Ureter (tissue), 1 donor: ENCODE results near the gene SURF1. TPM values are rescaled to one million over a fixed set of nuclear protein-coding genes. Genes with fewer than 3 reads are reported as not detected.
"Not testable (repeated sequence)": the region's sequence is repeated elsewhere in the genome, so short reads cannot be mapped to it uniquely, and the experiment has no call there.

Experiments
- DNase-seq: peaks from one replicate; pipeline ENCODE4 v3.0.0-alpha.2; 2020; ENCODE audit warnings: low spot score
- total RNA-seq: library from RNA; stranded (reverse); gene quantifications from one replicate; pipeline ENCODE4 v1.2.4, GENCODE V29; 2023
- donor health status: DM: yes; HTN: yes; CAD: no.

SURF1 gene
- total RNA-seq, 1 donor from 2014 or later, result 42.2 TPM

- DNase-seq, result peak; percentile 27
Measured at GRCh38 chr9:133323211-133323610, 33.1 kb downstream of the SURF1 start.

- no peak for DNase-seq
Measured at GRCh38 chr9:133322701-133323100, 33.6 kb downstream of the SURF1 start.

- peak; percentile 33 for DNase-seq
Measured at GRCh38 chr9:133321411-133321935, 34.8 kb downstream of the SURF1 start.

GRCh38 chr9:133320421-133320881 is 35.8 kb downstream of the SURF1 start:
- DNase-seq, result no peak

- not testable (repeated sequence) for DNase-seq
Measured at GRCh38 chr9:133317551-133317950, 38.7 kb downstream of the SURF1 start.

GRCh38 chr9:133315997-133316396 is 40.3 kb downstream of the SURF1 start:
- DNase-seq, result no peak

GRCh38 chr9:133309608-133310007 is 46.7 kb downstream of the SURF1 start:
- DNase-seq, result no peak

GRCh38 chr9:133307301-133307700 is 49.0 kb downstream of the SURF1 start:
- DNase-seq, result no peak

- DNase-seq, result no peak
Measured at GRCh38 chr9:133306242-133307204, 49.8 kb downstream of the SURF1 start.

- DNase-seq, result no peak
Measured at GRCh38 chr9:133305731-133306130, 50.6 kb downstream of the SURF1 start.

GRCh38 chr9:133304477-133305377 is 51.6 kb downstream of the SURF1 start:
- DNase-seq, result no peak

- DNase-seq, result peak; percentile 44
Measured at GRCh38 chr9:133304158-133304470, 52.2 kb downstream of the SURF1 start.

- DNase-seq, result peak; percentile 34
Measured at GRCh38 chr9:133303266-133304157, 52.8 kb downstream of the SURF1 start.

Other genes starting within 250 kb of the SURF1 start
- gene RALGDS, start 235.2 kb downstream of the SURF1 start, total RNA-seq, result 57.9 TPM
- gene GBGT1, start 192.6 kb downstream of the SURF1 start, total RNA-seq, result 17.2 TPM
- not detected for gene OBP2B, start 147.2 kb downstream of the SURF1 start, total RNA-seq
- 25.4 TPM for gene ABO, start 81.3 kb downstream of the SURF1 start, total RNA-seq
- 19.6 TPM for gene SURF6, start 20.3 kb downstream of the SURF1 start, total RNA-seq
- gene MED22, start 8.4 kb downstream of the SURF1 start, total RNA-seq, result 31.2 TPM
- 2,501 TPM for gene RPL7A, start 8.3 kb downstream of the SURF1 start, total RNA-seq
- gene SURF2, start 63 bp upstream of the SURF1 start, total RNA-seq, result 26.0 TPM
- 128 TPM for gene SURF4, start 19.6 kb upstream of the SURF1 start, total RNA-seq
- gene STKLD1, start 19.9 kb upstream of the SURF1 start, total RNA-seq, result 0.75 TPM
- gene REXO4, start 61.5 kb upstream of the SURF1 start, total RNA-seq, result 19.5 TPM
- 3.5 TPM for gene ADAMTS13, start 65.9 kb upstream of the SURF1 start, total RNA-seq
- gene CACFD1, start 103.5 kb upstream of the SURF1 start, total RNA-seq, result 24.9 TPM
- 19.6 TPM for gene SLC2A6, start 122.6 kb upstream of the SURF1 start, total RNA-seq
- gene MYMK, start 168.5 kb upstream of the SURF1 start, total RNA-seq, result not detected
- 8.8 TPM for gene ADAMTSL2, start 178.2 kb upstream of the SURF1 start, total RNA-seq